Raji (cell line): ENCODE results near the gene RMRP.

ENCODE experiments used
- POLR2A ChIP-seq: IDR thresholded peaks from 2 replicates; pipeline ENCODE4 v1.6.1; 2011; ENCODE audit warnings: low read depth, low read length, control low read depth; ENCODE audit not compliant: insufficient read depth

RMRP gene

GRCh38 chr9:35608221-35608620, 49.6 kb downstream of the RMRP start:
- no peak for TF ChIP-seq POLR2A
